Activated naive CD8-positive, alpha-beta T cell (primary cell): ENCODE data around the gene TTLL4.
A peak's percentile ranks its signal among the peaks of the same experiment; 100 is the strongest.

ENCODE experiments used
- H3K27ac Mint-ChIP-seq: one replicate; pipeline ENCODE4 v1.8.0; 2021; ENCODE audit warnings: mixed read lengths
- H3K27me3 Mint-ChIP-seq: one replicate; pipeline ENCODE4 v1.8.0; 2021; ENCODE audit warnings: mixed read lengths
- H3K36me3 Mint-ChIP-seq: one replicate; pipeline ENCODE4 v1.8.0; 2021; ENCODE audit warnings: mixed read lengths
- H3K4me1 Mint-ChIP-seq: one replicate; pipeline ENCODE4 v1.8.0; 2021; ENCODE audit warnings: low read depth, mixed read lengths
- H3K4me3 Mint-ChIP-seq: one replicate; pipeline ENCODE4 v1.8.0; 2021; ENCODE audit warnings: mild to moderate bottlenecking, mixed read lengths
- H3K9me3 Mint-ChIP-seq: one replicate; pipeline ENCODE4 v1.8.0; 2021; ENCODE audit warnings: low read depth, mixed read lengths

Gene TTLL4

GRCh38 chr2:218722876-218723785, 12.5 kb downstream of the TTLL4 start:
- Mint-ChIP-seq H3K9me3 (peaks cover 10% of the 10 kb centered on the region), H3K27ac (peak overlapping the region; percentile 24), H3K4me1 (peaks cover 23% of the 10 kb centered on the region), H3K27me3 (no peaks in the 10 kb centered on the region), H3K36me3 (peaks cover 17% of the 10 kb centered on the region), H3K4me3 (no peak overlapping the region)

- H3K4me3 Mint-ChIP-seq = no peak overlapping the region
- H3K36me3 Mint-ChIP-seq = peaks cover 15% of the 10 kb centered on the region
- H3K4me1 Mint-ChIP-seq = peaks cover 19% of the 10 kb centered on the region
- H3K27ac Mint-ChIP-seq = no peak overlapping the region
- peaks cover 10% of the 10 kb centered on the region for H3K9me3 Mint-ChIP-seq
- H3K27me3 Mint-ChIP-seq = no peaks in the 10 kb centered on the region
Measured at GRCh38 chr2:218726004-218726574, 15.5 kb downstream of the TTLL4 start.

GRCh38 chr2:218727502-218728165, 17.0 kb downstream of the TTLL4 start:
- Mint-ChIP-seq H3K36me3 (peaks cover 20% of the 10 kb centered on the region), H3K4me3 (no peak overlapping the region), H3K27me3 (no peaks in the 10 kb centered on the region), H3K9me3 (peaks cover 10% of the 10 kb centered on the region), H3K4me1 (peaks cover 20% of the 10 kb centered on the region), H3K27ac (no peak overlapping the region)

GRCh38 chr2:218729640-218730039, 19.0 kb downstream of the TTLL4 start:
- no peak overlapping the region for H3K27ac Mint-ChIP-seq
- H3K9me3 Mint-ChIP-seq = peaks cover 10% of the 10 kb centered on the region
- no peaks in the 10 kb centered on the region for H3K27me3 Mint-ChIP-seq
- no peak overlapping the region for H3K4me3 Mint-ChIP-seq
- peaks cover 26% of the 10 kb centered on the region for H3K4me1 Mint-ChIP-seq
- H3K36me3 Mint-ChIP-seq = peaks cover 24% of the 10 kb centered on the region

- Mint-ChIP-seq H3K4me1 (peaks cover 26% of the 10 kb centered on the region), H3K4me3 (no peak overlapping the region), H3K9me3 (peaks cover 3% of the 10 kb centered on the region), H3K27ac (no peak overlapping the region), H3K36me3 (peaks cover 22% of the 10 kb centered on the region), H3K27me3 (no peaks in the 10 kb centered on the region)
Measured at GRCh38 chr2:218732052-218732760, 21.6 kb downstream of the TTLL4 start.

GRCh38 chr2:218732761-218733158, 22.1 kb downstream of the TTLL4 start:
- Mint-ChIP-seq H3K27ac (no peak overlapping the region), H3K4me1 (peaks cover 25% of the 10 kb centered on the region), H3K4me3 (no peak overlapping the region), H3K27me3 (no peaks in the 10 kb centered on the region), H3K9me3 (peaks cover 1% of the 10 kb centered on the region), H3K36me3 (peaks cover 20% of the 10 kb centered on the region)

- Mint-ChIP-seq H3K9me3 (no peaks in the 10 kb centered on the region), H3K27ac (no peak overlapping the region), H3K27me3 (no peaks in the 10 kb centered on the region), H3K36me3 (peaks cover 23% of the 10 kb centered on the region), H3K4me1 (peaks cover 25% of the 10 kb centered on the region), H3K4me3 (no peak overlapping the region)
Measured at GRCh38 chr2:218733171-218734021, 22.8 kb downstream of the TTLL4 start.

- H3K4me1 Mint-ChIP-seq = peaks cover 25% of the 10 kb centered on the region
- H3K4me3 Mint-ChIP-seq = no peak overlapping the region
- no peaks in the 10 kb centered on the region for H3K27me3 Mint-ChIP-seq
- H3K9me3 Mint-ChIP-seq = no peaks in the 10 kb centered on the region
- no peak overlapping the region for H3K27ac Mint-ChIP-seq
- H3K36me3 Mint-ChIP-seq = peaks cover 24% of the 10 kb centered on the region
Measured at GRCh38 chr2:218734190-218734975, 23.7 kb downstream of the TTLL4 start.

GRCh38 chr2:218736531-218736930, 25.9 kb downstream of the TTLL4 start:
- Mint-ChIP-seq H3K4me1 (peaks cover 22% of the 10 kb centered on the region), H3K9me3 (no peaks in the 10 kb centered on the region), H3K36me3 (peaks cover 28% of the 10 kb centered on the region), H3K27ac (no peak overlapping the region), H3K4me3 (no peak overlapping the region), H3K27me3 (no peaks in the 10 kb centered on the region)

GRCh38 chr2:218743068-218743467, 32.4 kb downstream of the TTLL4 start:
- H3K4me1 Mint-ChIP-seq = peaks cover 6% of the 10 kb centered on the region
- H3K4me3 Mint-ChIP-seq = no peak overlapping the region
- no peaks in the 10 kb centered on the region for H3K27me3 Mint-ChIP-seq
- peaks cover 29% of the 10 kb centered on the region for H3K36me3 Mint-ChIP-seq
- no peaks in the 10 kb centered on the region for H3K9me3 Mint-ChIP-seq
- H3K27ac Mint-ChIP-seq = no peak overlapping the region

- Mint-ChIP-seq H3K27me3 (no peaks in the 10 kb centered on the region), H3K4me3 (no peak overlapping the region), H3K9me3 (no peaks in the 10 kb centered on the region), H3K4me1 (peaks cover 6% of the 10 kb centered on the region), H3K36me3 (peaks cover 23% of the 10 kb centered on the region), H3K27ac (peak overlapping the region; percentile 24)
Measured at GRCh38 chr2:218744615-218745014, 34.0 kb downstream of the TTLL4 start.

- no peaks in the 10 kb centered on the region for H3K9me3 Mint-ChIP-seq
- H3K36me3 Mint-ChIP-seq = peaks cover 20% of the 10 kb centered on the region
- no peak overlapping the region for H3K4me3 Mint-ChIP-seq
- peaks cover 6% of the 10 kb centered on the region for H3K4me1 Mint-ChIP-seq
- H3K27me3 Mint-ChIP-seq = no peaks in the 10 kb centered on the region
- H3K27ac Mint-ChIP-seq = peak overlapping the region; percentile 59
Measured at GRCh38 chr2:218745160-218745558, 34.5 kb downstream of the TTLL4 start.

GRCh38 chr2:218745559-218746469, 35.2 kb downstream of the TTLL4 start:
- H3K27ac Mint-ChIP-seq = peak overlapping the region; percentile 59
- H3K36me3 Mint-ChIP-seq = peaks cover 23% of the 10 kb centered on the region
- no peaks in the 10 kb centered on the region for H3K27me3 Mint-ChIP-seq
- no peaks in the 10 kb centered on the region for H3K9me3 Mint-ChIP-seq
- H3K4me1 Mint-ChIP-seq = peaks cover 6% of the 10 kb centered on the region
- H3K4me3 Mint-ChIP-seq = no peak overlapping the region
